K562 (cell line): ENCODE measurements around the gene PRKD2. TPM values are rescaled to one million over a fixed set of nuclear protein-coding genes. Genes with fewer than 3 reads are reported as not detected.

ENCODE experiments used
- ATF7 ChIP-seq: fragments of 450-650 bp; IDR thresholded peaks from 2 replicates; pipeline ENCODE4 v1.7.1; 2014; ENCODE audit warnings: mild to moderate bottlenecking, moderate library complexity
- BCOR ChIP-seq: fragments of 450-650 bp; IDR thresholded peaks from 2 replicates; pipeline ENCODE4 v1.6.1; 2016
- CXXC5 ChIP-seq: fragments of 250-450 bp; sonication (Bioruptor Pico); IDR thresholded peaks from 2 replicates; pipeline ENCODE4 v1.8.0; 2022; ENCODE audit warnings: inconsistent platforms, mild to moderate bottlenecking, moderate library complexity
- FOXM1 ChIP-seq, 2 experiments: fragments of 450-650 bp in 1 of 2; sonication (generic) in 1 of 2; formaldehyde crosslinking in 1 of 2; IDR thresholded peaks; 2 replicates each; pipeline versions ENCODE4 v1.6.1 to v1.9.0; 2017 to 2022; ENCODE audit warnings: low read depth in 2 of 2, mild to moderate bottlenecking in 2 of 2, missing genetic modification reagents in 1 of 2, moderate library complexity in 1 of 2
- KDM1A ChIP-seq, 2 experiments: fragments of 450-650 bp; IDR thresholded peaks; 2 replicates each; pipeline ENCODE4 v1.6.1; 2016; ENCODE audit warnings: mild to moderate bottlenecking in 2 of 2
- MAZ ChIP-seq, 2 experiments: fragments of 450-650 bp in 1 of 2; sonication (generic) in 1 of 2; formaldehyde crosslinking; IDR thresholded peaks in 1 of 2; conservative IDR thresholded peaks in 1 of 2; 2 replicates each; pipeline versions ENCODE4 v1.4.0 to v1.5.0; 2020; ENCODE audit warnings: mild to moderate bottlenecking in 1 of 2, missing genetic modification reagents in 1 of 2
- POLR2H ChIP-seq: IDR thresholded peaks from 2 replicates; pipeline ENCODE4 v1.6.1; 2016; ENCODE audit warnings: missing genetic modification characterization, low read depth, mild to moderate bottlenecking, control low read depth, missing compliant biosample characterization, moderate library complexity
- PRDM10 ChIP-seq: fragments of 450-650 bp; IDR thresholded peaks from 2 replicates; pipeline ENCODE4 v1.6.1; 2018; ENCODE audit not compliant: partially characterized antibody
- PRPF4 ChIP-seq: fragments of 200-400 bp; formaldehyde crosslinking; IDR thresholded peaks from one replicate; pipeline ENCODE4 v1.6.1; 2017; ENCODE audit warnings: low read length, low read depth, mild to moderate bottlenecking; ENCODE audit not compliant: insufficient read depth, poor library complexity, severe bottlenecking
- RNF219 ChIP-seq: fragments of 250-450 bp; sonication (Bioruptor Pico); IDR thresholded peaks from 2 replicates; pipeline ENCODE4 v1.5.0; 2022; ENCODE audit warnings: mild to moderate bottlenecking
- SMARCA5 ChIP-seq: fragments of 450-650 bp; IDR thresholded peaks from 2 replicates; pipeline ENCODE4 v1.6.1; 2016
- ZC3H11A ChIP-seq: IDR thresholded peaks from 2 replicates; pipeline ENCODE4 v1.6.1; 2012; ENCODE audit warnings: low read depth, low read length, improper control_type of control experiment
- ZNF561 ChIP-seq: fragments of 450-650 bp; formaldehyde crosslinking; conservative IDR thresholded peaks from 2 replicates; pipeline ENCODE4 v1.4.0; 2020; ENCODE audit warnings: mild to moderate bottlenecking, moderate library complexity
- ZNF766 ChIP-seq: fragments of 200-800 bp; sonication (Bioruptor generic); conservative IDR thresholded peaks from 2 replicates; pipeline ENCODE4 v1.6.1; 2016; ENCODE audit warnings: missing genetic modification characterization, missing compliant biosample characterization
- polyA plus RNA-seq, 8 experiments: library from polyadenylated mRNA; depleted of rRNA in 4 of 8; stranded (reverse) in 5 of 8; unstranded in 3 of 8; fragments of >200 nt; fragmentation: Nextera tagmentation in 2 of 8; fragmentation: Illumina TruSeq in 1 of 8; extraction: Ambion mirVana in 2 of 8; extraction: Trizol in 1 of 8; gene quantifications; 2 replicates each; pipeline versions ENCODE4 v1.2.1 to v1.2.3, GENCODE V29; 2011 to 2014; ENCODE audit warnings: inconsistent platforms in 1 of 8, missing spikeins in 1 of 8
- total RNA-seq, 7 experiments: library from RNA; depleted of rRNA in 6 of 7; stranded (reverse); fragments of >200 nt in 6 of 7; fragmentation: Illumina TruSeq in 2 of 7; extraction: Trizol in 2 of 7; gene quantifications; 2 replicates each; pipeline versions ENCODE4 v1.2.1 to v1.2.3, GENCODE V29; 2011 to 2021; ENCODE audit warnings: low replicate concordance in 1 of 7

PRKD2 gene
- total and polyA plus RNA-seq, 9 of the 15 experiments (the other 6 are each of a cell fraction or from before 2014, with no cell fraction given): 1.8 to 60.0 (median 15.0) TPM

GRCh38 chr19:46717034-46717715, at the start of gene PRKD2 (continued):
- TF ChIP-seq RNF219 (CRISPR knock-in tag) (no peak), PRDM10 (peak; percentile 0), ZNF766 (CRISPR knock-in tag) (no peak), POLR2H (tag) (no peak), KDM1A (IDR thresholded peaks at IDR 0.05) (0 out of 4 replicates have a peak, but pooled peaks of 1 of the 2 experiments have one; percentile 58), SMARCA5 (no peak), PRPF4 (no peak), ZNF561 (CRISPR knock-in tag) (no peak), ZC3H11A (no peak), ATF7 (0 out of 2 replicates have a peak, but pooled peaks have one; percentile 20), BCOR (peak; percentile 85), FOXM1 (IDR thresholded peaks at IDR 0.05; ENCODE audit: low read depth) (no peak; the same call in 1 of the 2 replicates), FOXM1 (CRISPR knock-in tag; IDR thresholded peaks at IDR 0.05; ENCODE audit: low read depth) (no peak), CXXC5 (peak; percentile 20; the same call in 1 of the 2 replicates), MAZ (CRISPR knock-in tag; conservative IDR thresholded peaks at IDR 0.05 in 1 of 2, IDR thresholded peaks at IDR 0.05 in 1 of 2) (peak; percentile 63 to 79)
